ENCODE data around the gene PDCD7. TPM values are rescaled to one million over a fixed set of nuclear protein-coding genes. Genes with fewer than 3 reads are reported as not detected.

PDCD7 gene
- total RNA-seq, 1 experiment from 2014 or later: 31.6 TPM

DNA sequence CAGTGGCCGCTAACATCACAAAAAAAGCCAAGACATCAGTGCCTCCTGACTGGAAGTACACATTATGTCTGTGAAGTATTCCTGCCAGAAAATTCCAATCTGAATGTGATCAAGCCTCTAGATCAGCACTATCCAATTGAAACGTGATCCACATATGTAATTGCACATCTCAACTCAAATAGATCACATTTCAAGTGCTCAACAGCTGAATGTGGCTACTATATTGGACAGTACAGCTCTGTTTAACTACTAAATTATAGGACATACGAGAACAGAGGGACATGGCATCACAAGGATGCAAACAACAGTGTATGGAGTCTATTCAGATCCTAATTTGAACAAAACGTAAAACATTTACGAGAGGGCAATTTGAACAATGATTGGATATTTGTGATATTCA is 18.1 kb downstream of the PDCD7 start:
- Histone ChIP-seq H4K20me1 (ENCODE audit: insufficient read depth) (0 out of 2 replicates have a peak, but pooled peaks cover 3% of the 10 kb centered on the region), H2AFZ (ENCODE audit: low read depth, low read length, poor library complexity, severe bottlenecking) (no peak overlapping the region), H3K36me3 (ENCODE audit: control insufficient read depth in 1 of 2, insufficient read depth in 2 of 2, low read length in 2 of 2) (peaks cover 25 to 26% of the 10 kb centered on the region in 2 experiments), H3K9me3 (ENCODE audit: control insufficient read depth in 1 of 2, insufficient read depth in 1 of 2, low read depth in 1 of 2, low read length in 2 of 2) (no peaks in the 10 kb centered on the region), H3K9me2 (ENCODE audit: insufficient read depth) (no peaks in the 10 kb centered on the region), H3K4me2 (ENCODE audit: low read length) (no peak overlapping the region), H3K4me1 (ENCODE audit: control insufficient read depth in 1 of 2, insufficient read depth in 2 of 2, low read length in 2 of 2) (no peaks in the 10 kb centered on the region), H3K27ac (ENCODE audit: low read depth, low read length) (no peak overlapping the region), H3K79me2 (ENCODE audit: insufficient read depth, low read length) (no peaks in the 10 kb centered on the region), H3K4me3 (replicated peaks in 1 of 2; ENCODE audit: low read depth in 1 of 2, low read length in 2 of 2) (no peak overlapping the region), H3K27me3 (ENCODE audit: insufficient read depth, low read length) (no peaks in the 10 kb centered on the region), H3K9ac (ENCODE audit: low read length) (no peak overlapping the region)
- ChIA-PET POLR2A (no interaction called here), CTCF (interaction anchor here (1.0 kb wide), 1 partner anchor 14 kb away, joined by 3 read pairs; no protein-coding TSS in a partner anchor), RAD21 (ENCODE audit: low non-redundant PET in 1 of 2, low total read pairs in 2 of 2, uncharacterized antibody in 2 of 2, unreplicated experiment in 2 of 2) (no interaction called here)
- TF ChIP-seq SIN3A (IDR thresholded peaks at IDR 0.05; ENCODE audit: low read depth): no peak
- TF ChIP-seq ZFX (IDR thresholded peaks at IDR 0.05): no peak
- TF ChIP-seq EZH2 (IDR thresholded peaks at IDR 0.05): no peak
- TF ChIP-seq ZNF274 (IDR thresholded peaks at IDR 0.05; ENCODE audit: low read depth, low read length): no peak
- TF ChIP-seq EZH2phosphoT487 (IDR thresholded peaks at IDR 0.05; ENCODE audit: borderline replicate concordance): no peak
- TF ChIP-seq RAD21 (IDR thresholded peaks at IDR 0.05; ENCODE audit: low read depth): no peak
- TF ChIP-seq, protein P1, sequence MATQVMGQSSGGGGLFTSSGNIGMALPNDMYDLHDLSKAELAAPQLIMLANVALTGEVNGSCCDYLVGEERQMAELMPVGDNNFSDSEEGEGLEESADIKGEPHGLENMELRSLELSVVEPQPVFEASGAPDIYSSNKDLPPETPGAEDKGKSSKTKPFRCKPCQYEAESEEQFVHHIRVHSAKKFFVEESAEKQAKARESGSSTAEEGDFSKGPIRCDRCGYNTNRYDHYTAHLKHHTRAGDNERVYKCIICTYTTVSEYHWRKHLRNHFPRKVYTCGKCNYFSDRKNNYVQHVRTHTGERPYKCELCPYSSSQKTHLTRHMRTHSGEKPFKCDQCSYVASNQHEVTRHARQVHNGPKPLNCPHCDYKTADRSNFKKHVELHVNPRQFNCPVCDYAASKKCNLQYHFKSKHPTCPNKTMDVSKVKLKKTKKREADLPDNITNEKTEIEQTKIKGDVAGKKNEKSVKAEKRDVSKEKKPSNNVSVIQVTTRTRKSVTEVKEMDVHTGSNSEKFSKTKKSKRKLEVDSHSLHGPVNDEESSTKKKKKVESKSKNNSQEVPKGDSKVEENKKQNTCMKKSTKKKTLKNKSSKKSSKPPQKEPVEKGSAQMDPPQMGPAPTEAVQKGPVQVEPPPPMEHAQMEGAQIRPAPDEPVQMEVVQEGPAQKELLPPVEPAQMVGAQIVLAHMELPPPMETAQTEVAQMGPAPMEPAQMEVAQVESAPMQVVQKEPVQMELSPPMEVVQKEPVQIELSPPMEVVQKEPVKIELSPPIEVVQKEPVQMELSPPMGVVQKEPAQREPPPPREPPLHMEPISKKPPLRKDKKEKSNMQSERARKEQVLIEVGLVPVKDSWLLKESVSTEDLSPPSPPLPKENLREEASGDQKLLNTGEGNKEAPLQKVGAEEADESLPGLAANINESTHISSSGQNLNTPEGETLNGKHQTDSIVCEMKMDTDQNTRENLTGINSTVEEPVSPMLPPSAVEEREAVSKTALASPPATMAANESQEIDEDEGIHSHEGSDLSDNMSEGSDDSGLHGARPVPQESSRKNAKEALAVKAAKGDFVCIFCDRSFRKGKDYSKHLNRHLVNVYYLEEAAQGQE (IDR thresholded peaks at IDR 0.05; ENCODE audit: low read depth): no peak
- TF ChIP-seq TCF7L2 (IDR thresholded peaks at IDR 0.05; ENCODE audit: borderline replicate concordance, extremely low read depth, insufficient read depth, insufficient read length): no peak
- intact Hi-C loops (cut with micrococcal nuclease): no loop called here
- ATAC-seq (no peak), DNase-seq (ENCODE audit: low read depth, low spot score) (no peak)
- BruUV-seq (replicated peaks): no TSS peak
